ENCODE data around the gene ATXN1.
"Not testable (repeated sequence)": the region's sequence is repeated elsewhere in the genome, so short reads cannot be mapped to it uniquely, and the experiment has no call there.

DNA sequence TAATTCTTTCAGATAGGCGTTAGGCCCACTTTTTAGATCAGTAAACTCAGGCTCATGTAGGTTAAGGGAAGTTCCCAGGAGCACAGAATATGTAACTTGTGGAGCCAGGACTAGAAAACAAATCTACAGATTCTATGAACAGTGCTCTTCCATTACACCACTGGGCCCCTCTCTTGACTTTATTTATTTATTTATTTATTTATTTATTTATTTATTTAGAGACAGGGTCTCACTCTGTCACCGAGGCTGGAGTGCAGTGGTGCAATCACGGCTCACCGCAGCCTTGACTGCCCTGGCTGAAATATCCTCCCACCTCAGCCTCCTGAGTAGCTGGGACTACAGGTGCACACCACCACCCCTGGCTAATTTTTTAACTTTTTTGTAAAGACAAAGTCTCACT lies 382.9 kb downstream of the ATXN1 start:
- not testable (repeated sequence) for TF ChIP-seq CTCF (tag by site-specific recombination; IDR thresholded peaks at IDR 0.05); ZIC2 (tag by site-specific recombination; IDR thresholded peaks at IDR 0.05); ZNF510 (tag by site-specific recombination; IDR thresholded peaks at IDR 0.05; ENCODE audit: insufficient replicate concordance); ZNF221 (tag by site-specific recombination; IDR thresholded peaks at IDR 0.05; ENCODE audit: borderline replicate concordance); ZNF174 (tag by site-specific recombination; IDR thresholded peaks at IDR 0.05); ZNF560 (tag by site-specific recombination; IDR thresholded peaks at IDR 0.05; ENCODE audit: borderline replicate concordance); ZNF2 (tag by site-specific recombination; IDR thresholded peaks at IDR 0.05); ZNF600 (tag by site-specific recombination; IDR thresholded peaks at IDR 0.05); ZNF292 (tag by site-specific recombination; IDR thresholded peaks at IDR 0.05; ENCODE audit: borderline replicate concordance, low read depth)
